ENCODE data around the gene C11orf16. TPM values are rescaled to one million over a fixed set of nuclear protein-coding genes. Genes with fewer than 3 reads are reported as not detected.
"Not testable (repeated sequence)": the region's sequence is repeated elsewhere in the genome, so short reads cannot be mapped to it uniquely, and the experiment has no call there.

Gene C11orf16
- total RNA-seq, 2 donors from 2014 or later: not detected

DNA sequence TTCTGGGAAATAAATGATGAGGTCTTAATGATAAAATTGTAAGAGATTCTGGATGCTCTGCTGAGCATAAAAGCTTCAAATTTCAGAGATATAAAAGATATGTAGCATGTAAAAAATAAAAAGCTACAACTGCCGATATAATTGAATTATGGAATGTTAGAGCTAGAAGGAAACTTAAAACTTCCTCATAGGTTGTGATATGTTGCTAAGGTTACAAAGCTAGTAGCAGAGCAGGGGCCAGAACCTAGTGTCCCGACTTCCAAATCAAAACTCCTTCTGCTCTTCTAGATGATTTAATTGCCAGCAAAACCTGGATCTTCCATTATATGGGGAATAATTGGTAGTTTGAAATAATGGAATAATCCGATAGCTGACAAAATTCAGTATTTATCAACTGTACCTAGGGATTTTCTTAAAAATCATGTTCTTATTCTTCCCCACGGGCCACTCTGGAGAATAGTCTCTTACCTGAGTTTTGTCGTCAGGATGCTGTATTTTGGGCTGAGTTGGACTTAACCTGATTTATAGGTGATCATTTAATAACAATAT is 9.8 kb upstream of the C11orf16 start, which contains the start of gene ASCL3:
Gene ASCL3, minus strand, starts transcription at position 499 of the 549 bp plus-strand sequence. CDS start 4,855 bp downstream, outside the sequence.
- no peak for DNase-seq (ENCODE audit: low spot score in 2 of 2)
- no peak for ATAC-seq
- H3K36me3 Mint-ChIP-seq: peaks cover 0 to 2% of the 10 kb centered on the region in 2 donors
- no peak within 1 kb of the TSS for H3K27ac Mint-ChIP-seq
- H3K9me3 Mint-ChIP-seq: no peaks in the 10 kb centered on the region

DNA sequence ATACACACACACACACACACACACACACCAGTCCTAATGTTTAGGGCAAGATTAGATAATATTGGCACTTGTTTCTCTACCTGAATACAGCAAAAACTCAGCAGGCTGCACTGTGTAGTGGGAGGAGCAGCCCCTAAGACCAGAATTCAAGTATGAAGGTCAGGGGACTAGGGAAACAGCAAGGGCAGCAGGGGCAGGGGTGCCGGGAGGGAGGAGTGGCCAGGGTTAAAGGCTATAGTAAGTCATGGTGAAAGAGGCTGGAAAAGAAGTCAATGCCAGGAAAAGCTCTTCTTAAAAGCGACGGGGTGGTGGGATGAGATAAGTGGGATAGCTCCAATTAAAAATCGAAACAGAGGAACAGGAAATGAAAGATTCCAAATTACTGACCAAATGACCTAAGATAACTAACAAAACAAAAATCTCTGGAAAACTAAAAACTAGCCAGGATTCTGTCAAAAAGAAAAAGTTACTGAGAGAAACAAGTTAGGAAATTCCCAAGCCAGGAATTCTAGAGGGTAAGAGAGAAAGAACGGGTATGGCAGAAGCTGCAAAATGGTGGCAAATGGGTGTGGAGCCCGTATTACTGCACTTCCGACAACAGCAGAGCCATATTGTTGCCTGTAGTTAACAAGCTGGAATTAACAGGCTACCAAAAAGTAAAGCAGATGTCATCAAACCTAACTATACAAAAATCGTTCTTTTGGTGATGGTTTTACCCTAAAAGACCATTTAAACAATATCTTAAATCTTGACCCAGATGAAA is 8.8 kb upstream of the C11orf16 start:
- no peak for ATAC-seq
- Mint-ChIP-seq H3K27ac (no peak overlapping the region), H3K9me3 (no peaks in the 10 kb centered on the region), H3K36me3 (no peaks in the 10 kb centered on the region)
- no peak for DNase-seq (ENCODE audit: low spot score in 2 of 2)

DNA sequence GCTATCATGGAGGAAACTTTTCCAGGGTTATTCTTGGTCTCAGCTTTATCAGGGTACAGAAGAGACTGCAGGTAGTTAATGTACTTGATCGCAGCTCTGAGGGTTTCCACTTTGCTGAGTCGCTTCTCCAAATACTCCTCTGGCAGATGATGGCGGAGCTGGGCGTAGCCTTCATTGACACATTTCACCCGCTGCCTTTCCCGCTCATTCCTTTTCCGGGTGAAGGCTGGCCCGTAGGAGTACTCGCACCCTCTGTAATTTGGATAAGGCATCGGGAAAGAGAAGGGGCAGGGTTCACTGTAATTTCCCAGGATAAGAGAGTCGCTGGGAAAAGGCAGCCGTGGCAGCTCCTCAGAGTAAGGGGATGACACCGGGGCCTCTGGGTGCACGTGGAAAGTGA is 4.9 kb upstream of the C11orf16 start:
- DNase-seq (ENCODE audit: low spot score in 2 of 2): no peak
- no peak for ATAC-seq
- Mint-ChIP-seq H3K36me3 (no peaks in the 10 kb centered on the region), H3K27ac (no peak overlapping the region), H3K9me3 (no peaks in the 10 kb centered on the region)

DNA sequence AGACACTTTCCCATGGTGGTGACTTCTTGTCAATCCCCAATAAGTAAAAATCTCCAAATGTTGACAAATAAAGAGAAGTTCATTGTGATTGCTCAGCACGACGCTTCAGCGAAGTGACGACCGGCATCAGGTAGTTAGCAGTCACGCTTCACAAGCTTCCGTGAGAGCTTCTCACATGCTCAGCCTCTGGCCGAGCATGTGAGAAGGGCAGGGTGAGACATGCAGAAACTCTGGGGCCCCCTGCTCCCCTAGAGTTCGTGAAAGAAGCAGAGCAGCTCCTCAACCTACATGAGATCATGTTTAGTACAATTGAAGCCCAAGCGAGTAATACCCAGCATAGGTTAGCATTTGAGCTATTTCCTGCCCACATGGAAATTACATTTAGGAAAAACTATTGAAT is 4.4 kb upstream of the C11orf16 start:
- DNase-seq (ENCODE audit: low spot score in 2 of 2): no peak
- Mint-ChIP-seq H3K36me3 (no peaks in the 10 kb centered on the region), H3K27ac (peak overlapping the region in 1 of 2 donors; percentile 87), H3K9me3 (no peaks in the 10 kb centered on the region)
- peak in 1 of 2 donors; percentile 79 for ATAC-seq

DNA sequence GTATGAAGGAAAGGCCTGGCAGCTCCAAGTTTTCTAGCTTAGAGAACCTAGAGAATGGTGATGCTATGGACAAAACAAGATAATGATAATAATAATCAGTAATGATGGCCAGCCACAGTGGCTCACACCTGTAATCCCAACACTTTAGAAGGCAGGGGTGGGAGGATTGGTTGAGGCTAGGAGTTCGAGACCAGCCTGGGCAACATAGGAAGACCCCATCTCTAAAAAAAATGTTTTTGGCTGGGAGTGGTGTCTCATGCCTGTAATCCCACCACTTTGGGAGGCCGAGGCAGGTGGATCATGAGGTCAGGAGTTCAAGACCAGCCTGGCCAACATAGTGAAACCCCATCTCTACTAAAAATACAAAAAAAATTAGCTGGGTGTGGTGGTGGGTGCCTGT is 3.0 kb upstream of the C11orf16 start:
- not testable (repeated sequence) for H3K27ac Mint-ChIP-seq; H3K9me3 Mint-ChIP-seq; DNase-seq (ENCODE audit: low spot score in 2 of 2); ATAC-seq; H3K36me3 Mint-ChIP-seq

DNA sequence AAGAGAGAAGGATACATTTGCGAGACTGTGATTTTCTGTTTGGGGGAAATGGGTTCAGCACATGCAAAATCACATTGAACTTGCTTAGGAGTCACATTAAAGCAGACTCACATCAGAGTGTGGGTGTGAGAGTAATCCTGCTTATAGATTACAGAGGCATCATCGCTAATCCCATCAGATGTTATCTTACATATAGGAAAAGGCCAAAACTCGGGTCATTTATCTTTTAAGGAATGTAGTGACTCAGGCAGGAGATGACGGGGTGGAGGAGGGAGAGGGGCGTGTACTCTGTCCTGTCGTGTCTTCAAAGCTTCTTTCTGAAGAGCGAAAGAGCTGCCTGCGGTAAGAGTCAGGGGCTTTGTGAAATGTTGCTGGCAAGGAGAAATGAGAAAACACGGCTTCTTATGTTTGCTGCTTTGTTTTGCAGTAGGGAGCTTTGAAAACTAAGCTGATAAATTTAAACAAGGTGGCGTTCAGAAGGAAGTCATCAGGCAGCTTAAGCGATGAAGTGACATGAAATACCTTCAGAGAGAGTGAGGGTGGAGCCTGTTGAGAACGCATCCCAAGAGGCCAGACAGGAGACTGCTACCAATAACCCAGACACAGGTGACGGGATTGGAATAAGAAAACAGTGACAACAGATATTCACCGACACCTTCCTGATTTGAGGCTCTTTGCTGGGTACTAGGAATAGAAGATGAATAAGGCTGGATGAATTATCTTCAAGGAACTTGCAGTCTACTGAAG is 2.2 kb upstream of the C11orf16 start:
- Mint-ChIP-seq H3K9me3 (no peaks in the 10 kb centered on the region), H3K36me3 (no peaks in the 10 kb centered on the region), H3K27ac (peak overlapping the region in 1 of 2 donors; percentile 69)

DNA sequence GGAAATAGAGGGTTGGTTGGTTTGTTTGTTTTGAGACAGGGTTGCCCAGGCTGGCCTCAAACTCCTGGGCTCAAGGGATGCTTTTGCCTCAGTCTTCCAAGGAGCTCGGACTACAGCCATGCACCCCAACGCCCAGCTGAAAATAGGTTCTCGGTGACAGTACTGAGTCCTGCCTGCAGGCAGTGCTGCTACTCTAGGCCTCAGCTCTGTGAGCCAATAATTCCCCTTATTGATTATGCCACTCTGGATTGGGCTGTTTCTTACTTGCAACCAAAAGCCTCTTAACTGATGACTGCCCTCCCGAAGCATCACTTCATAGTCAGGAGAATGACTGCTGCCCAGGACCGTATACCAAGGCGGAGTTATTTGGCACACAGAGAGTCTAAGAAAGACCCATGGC is 1.2 kb upstream of the C11orf16 start:
- DNase-seq (ENCODE audit: low spot score in 2 of 2) (no peak), ATAC-seq (no peak)
- Mint-ChIP-seq H3K36me3 (no peaks in the 10 kb centered on the region), H3K27ac (no peak overlapping the region), H3K9me3 (no peaks in the 10 kb centered on the region)

More for the DNA sequence above, 2.2 kb upstream of the C11orf16 start:
- DNase-seq (ENCODE audit: low spot score in 2 of 2) (no peak), ATAC-seq (peak in 1 of 2 donors; percentile 28)

DNA sequence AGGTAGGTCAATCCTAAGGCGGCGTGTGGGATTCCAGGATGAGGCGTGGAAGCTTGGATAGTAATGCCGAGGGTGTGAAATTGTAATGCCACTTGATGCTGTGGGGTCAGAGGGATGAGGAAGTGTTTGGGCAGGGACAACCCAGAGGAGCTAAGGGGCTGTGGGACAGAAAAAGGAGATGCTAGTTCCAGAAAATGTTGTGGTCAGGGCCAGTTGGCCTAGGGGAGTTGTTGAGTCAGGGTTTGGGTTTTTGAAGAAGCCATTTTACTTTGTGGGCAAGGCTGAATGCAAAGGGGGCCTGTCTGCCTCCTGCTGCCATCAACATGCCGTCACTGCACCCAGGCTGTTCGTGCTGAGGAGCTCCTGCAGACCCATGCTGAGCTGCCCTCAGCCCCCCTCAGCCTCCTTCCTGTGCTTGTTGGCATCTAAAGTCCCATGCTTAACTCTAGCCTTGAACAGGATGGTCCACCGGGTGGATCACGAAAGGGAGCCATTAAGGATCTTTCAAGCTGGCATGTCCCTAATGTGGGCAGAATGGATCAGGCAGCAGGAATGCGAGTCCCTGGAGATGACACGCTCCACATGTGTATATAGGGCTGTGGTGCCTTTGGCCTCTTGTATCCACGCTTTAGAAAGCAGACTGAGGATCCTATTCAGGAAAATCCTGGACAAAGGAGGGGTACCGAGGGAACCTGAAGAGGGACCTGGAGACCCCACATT is 2.1 kb downstream of the C11orf16 start:
- Mint-ChIP-seq H3K27ac (no peak overlapping the region), H3K9me3 (no peaks in the 10 kb centered on the region), H3K36me3 (no peaks in the 10 kb centered on the region)
- DNase-seq (ENCODE audit: low spot score in 2 of 2) (no peak), ATAC-seq (no peak)

DNA sequence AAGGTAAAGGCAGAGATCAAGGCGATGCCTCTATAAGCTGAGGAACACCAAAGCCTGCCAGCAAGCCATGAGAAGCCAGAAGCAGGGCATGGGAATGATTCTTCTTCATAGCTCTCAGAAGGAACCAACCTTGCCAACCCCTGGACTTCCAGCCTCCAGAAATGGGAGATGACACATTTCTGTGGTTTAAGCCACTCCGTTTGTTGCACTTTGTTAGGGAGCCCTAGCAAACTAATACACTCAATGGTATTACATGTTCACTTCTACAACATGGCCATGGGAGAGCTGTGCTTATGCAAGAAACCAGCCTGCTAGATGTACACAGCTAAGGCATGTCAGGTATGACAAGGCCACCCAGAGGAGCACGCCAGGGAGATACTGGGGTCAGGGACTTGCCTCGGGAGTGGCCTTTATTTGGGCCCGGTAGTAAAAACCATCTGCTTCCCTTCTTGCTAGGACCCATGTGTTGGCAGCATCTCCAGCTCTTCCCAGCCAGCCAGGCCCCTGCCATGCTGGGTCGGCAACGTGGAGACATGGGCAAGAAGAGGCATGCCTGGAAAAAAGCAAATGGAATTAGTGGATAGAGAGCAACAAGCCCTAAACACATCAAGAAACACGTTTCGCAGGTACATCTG is 3.6 kb downstream of the C11orf16 start:
- ATAC-seq: no peak
- no peak for DNase-seq (ENCODE audit: low spot score in 2 of 2)
- no peaks in the 10 kb centered on the region for H3K36me3 Mint-ChIP-seq
- H3K9me3 Mint-ChIP-seq: no peaks in the 10 kb centered on the region
- H3K27ac Mint-ChIP-seq: peak overlapping the region; percentile 61 to 76

DNA sequence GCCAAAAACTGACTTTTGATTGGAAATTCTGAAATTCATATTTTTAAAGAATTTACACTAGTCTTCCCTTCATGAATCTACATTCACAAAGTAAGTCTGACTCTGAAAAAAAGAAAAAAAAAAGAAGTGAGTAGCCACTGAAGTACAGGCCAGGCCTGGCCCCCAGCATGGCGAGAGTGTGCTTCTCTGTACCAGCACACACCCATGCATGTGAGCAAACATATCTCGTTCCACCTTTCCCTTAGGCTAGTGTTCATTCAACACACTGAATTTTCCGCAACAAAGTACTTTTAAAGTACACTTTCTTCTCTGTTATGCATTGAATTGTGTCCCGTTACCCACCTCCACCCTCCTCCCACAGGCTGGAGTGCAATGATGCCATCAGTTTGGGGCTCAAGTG is 4.5 kb downstream of the C11orf16 start:
- ATAC-seq: no peak
- Mint-ChIP-seq H3K9me3 (no peaks in the 10 kb centered on the region), H3K27ac (peak overlapping the region; percentile 61 to 76), H3K36me3 (no peaks in the 10 kb centered on the region)
- DNase-seq (ENCODE audit: low spot score in 2 of 2): no peak

DNA sequence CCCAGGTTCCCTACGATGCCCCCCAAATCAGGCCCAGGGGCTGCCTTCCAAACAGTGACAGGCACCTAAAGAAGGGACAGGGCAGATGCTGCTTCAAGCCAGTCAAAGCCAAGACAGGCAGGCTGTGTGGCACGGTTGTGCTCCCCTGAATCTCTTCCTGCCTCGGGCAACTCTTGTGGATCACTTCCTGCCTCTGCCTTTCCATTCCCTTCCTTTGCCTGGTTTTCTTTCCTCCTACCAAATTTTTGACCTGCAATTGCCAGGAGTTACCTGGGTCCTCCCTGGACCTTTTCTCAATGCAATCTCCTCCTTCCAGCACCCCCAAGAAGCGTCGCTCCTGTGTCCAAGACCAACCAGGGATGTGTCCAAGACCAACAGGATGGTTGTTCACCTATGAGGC is 5.5 kb downstream of the C11orf16 start:
- Mint-ChIP-seq H3K27ac (peak overlapping the region in 1 of 2 donors; percentile 15), H3K9me3 (no peaks in the 10 kb centered on the region), H3K36me3 (no peaks in the 10 kb centered on the region)
- DNase-seq (ENCODE audit: low spot score in 2 of 2) (no peak), ATAC-seq (no peak)

DNA sequence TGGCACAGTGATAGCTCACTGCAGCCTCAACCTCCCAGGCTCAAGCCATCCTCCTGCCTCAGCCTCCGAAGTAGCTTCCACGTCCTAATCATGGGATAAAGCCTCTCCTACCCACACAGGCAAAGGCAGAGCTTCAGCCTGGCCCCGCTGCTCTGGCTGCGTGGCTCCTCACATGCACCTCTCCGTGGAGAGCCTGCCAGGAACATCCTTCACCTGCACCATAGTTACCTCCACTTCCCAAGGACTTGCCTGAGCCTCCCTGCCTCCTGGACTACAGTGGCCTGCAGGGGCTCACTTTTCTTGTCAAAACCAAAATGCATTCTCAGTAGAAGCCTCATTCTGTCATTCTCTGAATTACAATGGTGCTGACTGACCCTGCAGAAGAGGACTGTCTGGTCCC is 6.5 kb downstream of the C11orf16 start:
- Mint-ChIP-seq H3K36me3 (peaks cover 0 to 6% of the 10 kb centered on the region in 2 donors), H3K27ac (peak overlapping the region in 1 of 2 donors; percentile 74)
- ATAC-seq: no peak

DNA sequence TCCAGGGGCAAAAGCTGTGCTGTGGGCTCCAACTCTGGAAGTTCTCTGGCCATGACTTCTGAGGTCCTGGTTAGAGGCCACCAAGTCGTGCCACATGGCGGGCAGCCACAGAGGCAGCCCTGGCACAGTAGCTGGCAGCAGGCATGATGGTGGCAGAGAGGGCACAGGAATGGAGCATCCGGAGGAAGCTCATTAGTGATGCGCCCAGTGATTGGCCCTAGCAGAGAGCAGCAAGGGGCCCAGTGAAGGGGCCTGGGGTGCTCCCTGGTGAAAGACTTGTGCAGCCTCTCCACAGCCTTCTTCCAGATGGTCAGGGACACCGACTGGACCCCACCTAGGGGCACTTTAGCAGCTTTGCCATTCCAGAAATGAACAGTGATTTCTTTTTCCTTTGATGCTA is 7.0 kb downstream of the C11orf16 start:
- ATAC-seq: no peak

More for the DNA sequence above, 6.5 kb downstream of the C11orf16 start:
- no peak for DNase-seq (ENCODE audit: low spot score in 2 of 2)
- H3K9me3 Mint-ChIP-seq: no peaks in the 10 kb centered on the region

DNA sequence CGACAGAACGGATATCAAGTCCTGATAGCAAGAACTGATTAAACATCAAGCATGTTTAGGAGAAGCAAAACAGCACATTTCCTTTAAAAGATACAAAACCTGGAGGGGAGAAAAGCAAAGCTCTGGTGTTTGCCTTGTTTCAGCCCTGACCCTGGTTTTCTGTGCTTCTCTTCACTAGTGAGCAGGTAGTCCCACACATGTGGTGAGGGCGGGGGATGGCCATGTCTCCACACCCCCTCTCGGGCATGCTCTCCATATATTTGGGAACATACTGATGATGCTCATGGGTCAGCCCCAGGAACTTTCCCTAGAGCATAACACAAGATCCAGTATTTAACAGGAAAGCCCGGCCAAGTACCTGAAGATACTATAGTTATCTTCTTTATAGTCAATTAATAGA is 10.1 kb downstream of the C11orf16 start:
- Mint-ChIP-seq H3K27ac (no peak overlapping the region), H3K36me3 (peaks cover 0 to 6% of the 10 kb centered on the region in 2 donors), H3K9me3 (no peaks in the 10 kb centered on the region)
- ATAC-seq (no peak), DNase-seq (ENCODE audit: low spot score in 2 of 2) (no peak)

More for the DNA sequence above, 7.0 kb downstream of the C11orf16 start:
- DNase-seq (ENCODE audit: low spot score in 2 of 2): no peak
- Mint-ChIP-seq H3K27ac (no peak overlapping the region), H3K36me3 (peaks cover 0 to 6% of the 10 kb centered on the region in 2 donors), H3K9me3 (no peaks in the 10 kb centered on the region)

DNA sequence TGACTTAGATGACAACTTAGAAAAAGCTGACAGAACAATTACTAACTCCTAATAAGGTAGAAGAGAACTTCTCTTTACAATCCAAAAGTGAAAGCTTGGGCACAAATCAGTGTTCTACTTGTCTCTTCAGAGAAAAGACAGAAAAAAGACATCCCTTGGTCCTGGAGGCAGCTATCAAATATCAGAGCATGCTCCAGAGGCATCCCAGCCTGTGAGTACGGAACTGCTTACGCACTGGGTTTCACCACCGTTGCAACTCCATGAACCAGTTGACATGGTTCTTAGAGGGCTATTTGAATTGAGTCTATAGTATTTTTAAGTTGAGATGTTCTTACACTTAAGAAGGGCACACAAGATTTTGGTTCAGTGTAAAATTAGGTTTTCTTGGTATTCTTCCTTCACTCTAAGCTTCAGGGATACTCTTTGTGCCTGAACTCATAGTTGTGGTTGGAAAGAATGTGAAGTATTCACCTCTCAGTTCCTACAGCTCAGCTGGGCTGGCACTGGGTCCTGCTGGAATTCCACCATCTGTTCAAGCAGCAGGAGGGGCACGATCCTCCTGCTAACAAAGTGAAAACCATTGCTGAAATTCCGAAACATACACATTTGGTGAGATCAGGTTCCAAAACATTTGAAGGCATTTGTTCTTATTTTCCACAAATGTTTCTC is 15.5 kb downstream of the C11orf16 start:
- Mint-ChIP-seq H3K36me3 (peaks cover 0 to 6% of the 10 kb centered on the region in 2 donors), H3K9me3 (no peaks in the 10 kb centered on the region), H3K27ac (no peak overlapping the region)
- DNase-seq (ENCODE audit: low spot score in 2 of 2) (no peak), ATAC-seq (no peak)

DNA sequence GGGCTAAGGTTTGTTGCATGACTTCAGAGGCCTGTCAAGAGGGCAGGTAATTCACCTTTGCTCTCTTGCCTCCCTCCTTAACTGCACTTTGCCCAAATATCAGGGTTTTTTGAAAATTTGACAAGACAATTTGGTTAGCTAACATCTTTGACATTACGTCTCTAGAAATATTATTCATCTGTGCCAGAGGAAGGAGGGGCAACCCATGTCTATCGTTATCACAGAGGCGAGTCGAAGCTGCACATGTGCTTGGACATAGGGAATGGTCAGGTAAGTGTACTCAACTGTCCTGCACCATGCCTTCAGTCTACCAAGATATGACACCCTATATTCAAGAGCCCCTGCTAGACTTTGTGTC is 18.1 kb downstream of the C11orf16 start:
- ATAC-seq (no peak), DNase-seq (ENCODE audit: low spot score in 2 of 2) (no peak)
- Mint-ChIP-seq H3K36me3 (peaks cover 0 to 6% of the 10 kb centered on the region in 2 donors), H3K27ac (peak overlapping the region in 1 of 2 donors; percentile 84), H3K9me3 (no peaks in the 10 kb centered on the region)
